Karpas-422 (cell line): Measurements from ENCODE around the gene SEMA3C. TPM values are rescaled to one million over a fixed set of nuclear protein-coding genes. Genes with fewer than 3 reads are reported as not detected.

Experiments used
- DNase-seq: peaks from one replicate; pipeline ENCODE4 v3.0.0-alpha.2; 2015
- H2AFZ ChIP-seq: fragments of 200-600 bp; sonication (generic); 2 replicates; pipeline ENCODE4 v1.6.1; 2014; ENCODE audit warnings: antibody characterized with exemption, low read length, mixed read lengths
- H3K27ac ChIP-seq: fragments of 200-600 bp; sonication (generic); 2 replicates; pipeline ENCODE4 v1.5.1; 2014; ENCODE audit warnings: mild to moderate bottlenecking, low read length, moderate library complexity
- H3K27me3 ChIP-seq: fragments of 200-600 bp; sonication (generic); 2 replicates; pipeline ENCODE4 v1.6.1; 2014; ENCODE audit warnings: low read length, mixed read lengths
- H3K36me3 ChIP-seq: fragments of 200-600 bp; sonication (generic); 2 replicates; pipeline ENCODE4 v1.6.1; 2014; ENCODE audit warnings: low read length, mixed read lengths; ENCODE audit not compliant: insufficient read depth
- H3K4me1 ChIP-seq: fragments of 200-600 bp; sonication (generic); 2 replicates; pipeline ENCODE4 v1.6.1; 2014; ENCODE audit warnings: mild to moderate bottlenecking, low read length, mixed read lengths
- H3K4me2 ChIP-seq: fragments of 200-600 bp; sonication (generic); 2 replicates; pipeline ENCODE4 v1.6.1; 2014; ENCODE audit warnings: low read length, low read depth, mild to moderate bottlenecking; ENCODE audit not compliant: poor library complexity, severe bottlenecking
- H3K4me3 ChIP-seq: fragments of 200-600 bp; sonication (generic); 2 replicates; pipeline ENCODE4 v1.5.1; 2014; ENCODE audit warnings: mild to moderate bottlenecking, antibody characterized with exemption, low read length, mixed read lengths
- H3K79me2 ChIP-seq: fragments of 200-600 bp; sonication (generic); 2 replicates; pipeline ENCODE4 v1.6.1; 2014; ENCODE audit warnings: mild to moderate bottlenecking, low read length, mixed read lengths
- H3K9ac ChIP-seq: fragments of 200-600 bp; sonication (generic); 2 replicates; pipeline ENCODE4 v1.6.0; 2014; ENCODE audit warnings: low read length
- H3K9me2 ChIP-seq: fragments of 200-600 bp; sonication (generic), shearing (Covaris generic); replicated peaks from 2 replicates; pipeline ENCODE4 v1.6.0; 2014; ENCODE audit warnings: mild to moderate bottlenecking, low read length, moderate library complexity; ENCODE audit not compliant: insufficient read depth
- H3K9me3 ChIP-seq: fragments of 300-700, 200-600 bp; sonication (generic); 2 replicates; pipeline ENCODE4 v1.6.1; 2014; ENCODE audit warnings: low read length, mixed read lengths
- H4K20me1 ChIP-seq: fragments of 200-600 bp; sonication (generic); 2 replicates; pipeline ENCODE4 v1.6.1; 2014; ENCODE audit warnings: mild to moderate bottlenecking, antibody characterized with exemption, low read length, low read depth; ENCODE audit not compliant: insufficient read depth
- total RNA-seq: library from RNA; depleted of rRNA; stranded (reverse); fragments of >200 nt; shearing (Covaris generic); gene quantifications from 2 replicates; pipeline ENCODE4 v1.2.3, GENCODE V29; 2014; ENCODE audit warnings: low replicate concordance

The SEMA3C gene
- total RNA-seq, 1 experiment from 2014 or later, result not detected

- no peaks in the 10 kb centered on the region for H3K36me3 ChIP-seq
- no peak overlapping the region for H3K4me2 ChIP-seq
- no peak overlapping the region for H3K27ac ChIP-seq
- no peaks in the 10 kb centered on the region for H4K20me1 ChIP-seq
- no peak overlapping the region for H3K9ac ChIP-seq
- peaks cover 9% of the 10 kb centered on the region; the same call in 1 of the 2 replicates for H3K9me3 ChIP-seq
- no peaks in the 10 kb centered on the region for H3K4me1 ChIP-seq
- H3K79me2 ChIP-seq, result no peaks in the 10 kb centered on the region
- H3K27me3 ChIP-seq, result no peaks in the 10 kb centered on the region
- H3K9me2 ChIP-seq, result no peaks in the 10 kb centered on the region
- no peak for DNase-seq
- no peak overlapping the region for H2AFZ ChIP-seq
- H3K4me3 ChIP-seq, result no peak overlapping the region
Measured at GRCh38 chr7:80767654-80768053, 151.2 kb downstream of the SEMA3C start.

- H2AFZ ChIP-seq, result no peak overlapping the region
- no peak for DNase-seq
- H3K4me3 ChIP-seq, result no peak overlapping the region
- H3K9me3 ChIP-seq, result peaks cover 9% of the 10 kb centered on the region; the same call in 1 of the 2 replicates
- no peaks in the 10 kb centered on the region for H3K79me2 ChIP-seq
- no peaks in the 10 kb centered on the region for H3K4me1 ChIP-seq
- H3K27ac ChIP-seq, result no peak overlapping the region
- no peak overlapping the region for H3K9ac ChIP-seq
- no peaks in the 10 kb centered on the region for H4K20me1 ChIP-seq
- H3K4me2 ChIP-seq, result no peak overlapping the region
- H3K27me3 ChIP-seq, result no peaks in the 10 kb centered on the region
- no peaks in the 10 kb centered on the region for H3K9me2 ChIP-seq
- no peaks in the 10 kb centered on the region for H3K36me3 ChIP-seq
Measured at GRCh38 chr7:80766724-80767123, 152.1 kb downstream of the SEMA3C start.

- no peak overlapping the region for H3K4me3 ChIP-seq
- H3K27ac ChIP-seq, result no peak overlapping the region
- no peaks in the 10 kb centered on the region for H4K20me1 ChIP-seq
- no peak overlapping the region for H3K4me2 ChIP-seq
- H2AFZ ChIP-seq, result no peak overlapping the region
- no peaks in the 10 kb centered on the region for H3K79me2 ChIP-seq
- H3K9me3 ChIP-seq, result peaks cover 3% of the 10 kb centered on the region
- no peaks in the 10 kb centered on the region for H3K36me3 ChIP-seq
- H3K9me2 ChIP-seq, result 0 out of 2 replicates have a peak, but pooled peaks cover 1% of the 10 kb centered on the region
- no peaks in the 10 kb centered on the region for H3K27me3 ChIP-seq
- H3K4me1 ChIP-seq, result no peaks in the 10 kb centered on the region
- DNase-seq, result no peak
- no peak overlapping the region for H3K9ac ChIP-seq
Measured at GRCh38 chr7:80764132-80764531, 154.7 kb downstream of the SEMA3C start.

- H3K4me1 ChIP-seq, result no peaks in the 10 kb centered on the region
- no peak overlapping the region for H3K9ac ChIP-seq
- no peaks in the 10 kb centered on the region for H4K20me1 ChIP-seq
- no peaks in the 10 kb centered on the region for H3K27me3 ChIP-seq
- no peak overlapping the region for H3K4me2 ChIP-seq
- no peaks in the 10 kb centered on the region for H3K79me2 ChIP-seq
- 0 out of 2 replicates have a peak, but pooled peaks cover 3% of the 10 kb centered on the region for H3K9me2 ChIP-seq
- no peak overlapping the region for H3K4me3 ChIP-seq
- no peak for DNase-seq
- H3K9me3 ChIP-seq, result peaks cover 3% of the 10 kb centered on the region
- no peak overlapping the region for H3K27ac ChIP-seq
- H2AFZ ChIP-seq, result no peak overlapping the region
- H3K36me3 ChIP-seq, result no peaks in the 10 kb centered on the region
Measured at GRCh38 chr7:80763704-80764103, 155.1 kb downstream of the SEMA3C start.

GRCh38 chr7:80763289-80763688, 155.6 kb downstream of the SEMA3C start:
- H3K4me1 ChIP-seq, result no peaks in the 10 kb centered on the region
- H3K9me2 ChIP-seq, result 0 out of 2 replicates have a peak, but pooled peaks cover 3% of the 10 kb centered on the region
- no peaks in the 10 kb centered on the region for H3K79me2 ChIP-seq
- no peak overlapping the region for H3K9ac ChIP-seq
- H4K20me1 ChIP-seq, result no peaks in the 10 kb centered on the region
- H3K27me3 ChIP-seq, result no peaks in the 10 kb centered on the region
- H3K4me3 ChIP-seq, result no peak overlapping the region
- no peak overlapping the region for H2AFZ ChIP-seq
- no peak overlapping the region for H3K27ac ChIP-seq
- peaks cover 3% of the 10 kb centered on the region for H3K9me3 ChIP-seq
- no peak overlapping the region for H3K4me2 ChIP-seq
- no peaks in the 10 kb centered on the region for H3K36me3 ChIP-seq
- DNase-seq, result no peak

GRCh38 chr7:80760292-80760691, 158.6 kb downstream of the SEMA3C start:
- Histone ChIP-seq H3K4me1 (no peaks in the 10 kb centered on the region), H4K20me1 (no peaks in the 10 kb centered on the region), H2AFZ (no peak overlapping the region), H3K4me3 (no peak overlapping the region), H3K9me3 (peaks cover 5% of the 10 kb centered on the region), H3K36me3 (no peaks in the 10 kb centered on the region), H3K27me3 (no peaks in the 10 kb centered on the region), H3K27ac (no peak overlapping the region), H3K79me2 (no peaks in the 10 kb centered on the region), H3K4me2 (no peak overlapping the region), H3K9ac (no peak overlapping the region), H3K9me2 (0 out of 2 replicates have a peak, but pooled peaks cover 3% of the 10 kb centered on the region)
- no peak for DNase-seq

- Histone ChIP-seq H3K9me3 (peaks cover 23% of the 10 kb centered on the region), H3K4me2 (no peak overlapping the region), H3K27me3 (no peaks in the 10 kb centered on the region), H3K27ac (no peak overlapping the region), H4K20me1 (no peaks in the 10 kb centered on the region), H3K9ac (no peak overlapping the region), H3K4me1 (no peaks in the 10 kb centered on the region), H3K9me2 (no peaks in the 10 kb centered on the region), H3K36me3 (no peaks in the 10 kb centered on the region), H2AFZ (no peak overlapping the region), H3K4me3 (no peak overlapping the region), H3K79me2 (no peaks in the 10 kb centered on the region)
- no peak for DNase-seq
Measured at GRCh38 chr7:80752954-80753690, 165.7 kb downstream of the SEMA3C start.

- H3K9me2 ChIP-seq, result no peaks in the 10 kb centered on the region
- no peaks in the 10 kb centered on the region for H3K27me3 ChIP-seq
- no peak for DNase-seq
- no peaks in the 10 kb centered on the region for H3K79me2 ChIP-seq
- H3K36me3 ChIP-seq, result no peaks in the 10 kb centered on the region
- no peak overlapping the region for H3K27ac ChIP-seq
- no peak overlapping the region for H2AFZ ChIP-seq
- no peaks in the 10 kb centered on the region for H3K4me1 ChIP-seq
- H3K4me3 ChIP-seq, result no peak overlapping the region
- no peak overlapping the region for H3K4me2 ChIP-seq
- no peak overlapping the region for H3K9ac ChIP-seq
- no peaks in the 10 kb centered on the region for H4K20me1 ChIP-seq
- H3K9me3 ChIP-seq, result peaks cover 21% of the 10 kb centered on the region
Measured at GRCh38 chr7:80749270-80749669, 169.6 kb downstream of the SEMA3C start.
